Measurements from ENCODE around the gene GPR158.
A peak's percentile ranks its signal among the peaks of the same experiment; 100 is the strongest.

GPR158 gene

DNA sequence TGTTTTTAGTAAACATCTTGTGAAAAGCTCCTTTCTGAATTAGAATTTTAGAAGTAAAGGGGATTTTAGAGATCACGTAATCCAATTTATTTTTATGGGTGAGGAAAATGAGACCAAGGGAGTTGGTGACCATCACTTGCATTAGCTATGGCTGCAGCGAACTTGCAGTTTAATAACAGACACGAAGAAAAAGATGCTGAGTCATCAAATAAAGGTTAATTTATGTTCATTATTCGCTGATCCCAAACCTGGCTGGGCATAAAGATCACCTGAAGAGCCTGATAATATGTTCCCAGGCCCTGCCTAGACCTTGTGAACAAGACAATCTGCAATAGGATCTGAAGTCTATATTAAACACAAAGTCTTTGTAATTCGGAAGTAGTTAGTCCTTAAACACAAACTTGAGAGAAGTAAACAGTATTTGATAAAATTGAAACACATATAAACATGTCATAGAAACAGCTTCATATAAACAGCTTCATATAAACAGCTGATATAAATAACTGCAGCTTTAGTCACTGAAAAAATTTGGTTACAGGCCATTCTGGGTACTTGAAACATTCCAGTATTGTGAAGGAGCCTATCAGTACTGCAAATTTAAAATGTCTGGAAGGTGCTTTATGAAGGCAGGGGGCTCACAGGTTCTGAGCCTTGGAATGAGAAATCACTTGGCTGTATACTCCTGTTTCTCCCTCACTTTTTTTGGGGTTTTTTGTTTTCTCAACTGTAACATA lies 16.5 kb downstream of the GPR158 start:
- DNase-seq (ENCODE audit: low spot score): no peak

DNA sequence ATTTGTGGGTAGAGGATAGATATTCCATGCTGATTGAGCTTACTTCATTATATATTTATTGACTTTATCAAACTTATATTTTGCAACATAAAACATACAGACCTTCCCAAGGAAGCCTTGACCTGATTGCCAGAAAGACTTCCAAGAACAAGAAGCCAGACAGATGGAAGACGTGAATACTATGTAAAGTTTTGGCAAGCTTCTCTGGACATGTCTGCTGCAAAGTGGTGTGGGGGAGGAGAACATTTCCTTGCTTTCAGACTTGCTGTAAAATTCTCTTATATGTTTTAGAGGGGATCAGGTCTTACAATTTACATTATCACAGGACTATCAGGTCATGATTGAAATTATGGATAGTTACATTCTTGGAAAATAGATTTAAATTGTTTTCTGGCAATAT lies 23.4 kb downstream of the GPR158 start:
- no peak for DNase-seq (ENCODE audit: low spot score)

DNA sequence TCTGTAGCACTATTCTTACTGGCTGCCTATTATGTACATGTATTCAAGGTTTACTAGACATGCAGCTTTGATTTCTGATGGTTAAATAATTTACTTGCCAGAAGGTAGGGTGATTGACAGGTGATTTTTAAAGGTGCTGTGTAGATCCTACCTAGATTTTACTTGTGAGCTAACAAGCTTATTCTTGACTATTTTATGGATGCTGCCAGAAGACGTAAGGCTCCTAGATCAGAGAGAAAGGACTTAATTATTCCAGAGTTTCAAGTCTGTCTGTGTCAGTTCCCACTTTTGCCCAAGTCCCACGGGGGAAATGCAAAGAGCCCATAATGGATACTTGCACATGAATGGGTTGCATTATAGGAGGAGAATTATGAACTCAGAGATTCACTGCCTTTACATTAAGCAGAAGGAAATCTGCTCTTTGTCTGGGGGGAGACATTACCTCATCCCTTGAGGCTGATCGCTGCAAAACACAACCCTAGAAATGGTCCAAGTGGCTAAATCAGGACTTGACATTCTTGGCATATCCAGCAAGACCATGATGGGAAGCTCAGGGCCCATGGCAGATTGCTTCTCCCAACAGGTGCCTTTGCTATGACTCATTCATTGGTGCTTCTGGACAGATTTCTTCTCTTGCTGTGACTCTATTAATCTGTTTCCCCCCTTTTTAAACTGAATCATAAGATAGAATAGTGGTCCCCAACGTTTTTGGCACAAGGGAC lies 32.1 kb downstream of the GPR158 start:
- DNase-seq (ENCODE audit: low spot score): no peak

DNA sequence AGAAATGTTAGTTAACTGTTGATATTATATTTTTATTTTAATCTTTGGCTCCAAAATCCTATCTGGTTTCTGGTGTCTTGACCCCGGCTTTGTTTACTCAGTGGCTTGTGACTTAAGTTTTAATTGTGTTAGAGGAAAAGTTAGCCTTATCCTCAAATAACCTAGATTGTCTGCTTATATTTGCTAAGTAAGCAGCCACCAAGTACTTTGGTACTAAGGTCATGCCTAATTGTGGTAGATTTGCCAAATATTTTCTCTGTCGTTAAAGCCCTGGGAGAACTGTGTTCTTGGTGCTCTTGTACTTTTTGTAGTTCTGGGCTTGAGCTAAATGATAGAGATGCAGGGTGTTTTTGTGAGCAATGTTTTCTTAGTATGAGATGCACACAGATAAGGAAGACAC lies 34.8 kb downstream of the GPR158 start:
- no peak for DNase-seq (ENCODE audit: low spot score)

DNA sequence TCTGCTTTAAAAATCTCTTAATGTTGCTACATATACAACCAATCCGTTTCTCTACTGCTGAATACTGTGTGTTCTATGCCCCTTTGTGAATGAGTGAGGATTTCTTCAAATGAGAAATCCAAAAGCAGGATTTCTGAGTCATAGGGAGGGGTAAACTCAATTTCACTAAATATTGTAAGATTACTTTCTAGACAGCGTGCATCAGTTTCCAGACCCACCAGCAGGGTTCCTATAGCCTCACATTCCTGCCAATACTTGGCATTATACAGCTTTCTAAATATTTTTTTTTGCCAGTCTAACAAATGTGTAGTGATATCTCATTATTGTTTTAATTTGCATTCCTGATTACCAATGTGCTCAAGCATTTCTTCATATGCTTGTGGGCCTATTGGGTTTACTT lies 35.5 kb downstream of the GPR158 start:
- DNase-seq (ENCODE audit: low spot score): no peak

DNA sequence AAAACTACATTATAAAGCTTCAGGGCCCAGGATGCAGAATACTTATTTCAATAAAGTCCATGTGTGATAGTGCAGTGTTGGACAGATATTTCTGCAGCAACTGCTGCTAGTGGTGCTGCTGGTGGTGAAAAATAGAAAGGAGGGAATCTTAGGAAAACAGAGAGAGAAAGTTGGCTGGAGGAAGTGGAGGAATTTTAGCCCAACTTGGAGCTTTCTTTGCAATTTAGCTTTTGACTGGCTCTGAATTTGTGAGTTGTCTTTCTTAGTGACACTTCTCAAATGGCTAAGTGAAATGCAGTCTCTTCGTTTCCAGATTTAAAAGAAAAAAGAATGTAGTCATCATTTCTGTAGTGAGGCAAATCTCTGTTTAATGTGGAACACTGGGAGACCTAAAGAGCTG lies 45.4 kb downstream of the GPR158 start:
- DNase-seq (ENCODE audit: low spot score): no peak

DNA sequence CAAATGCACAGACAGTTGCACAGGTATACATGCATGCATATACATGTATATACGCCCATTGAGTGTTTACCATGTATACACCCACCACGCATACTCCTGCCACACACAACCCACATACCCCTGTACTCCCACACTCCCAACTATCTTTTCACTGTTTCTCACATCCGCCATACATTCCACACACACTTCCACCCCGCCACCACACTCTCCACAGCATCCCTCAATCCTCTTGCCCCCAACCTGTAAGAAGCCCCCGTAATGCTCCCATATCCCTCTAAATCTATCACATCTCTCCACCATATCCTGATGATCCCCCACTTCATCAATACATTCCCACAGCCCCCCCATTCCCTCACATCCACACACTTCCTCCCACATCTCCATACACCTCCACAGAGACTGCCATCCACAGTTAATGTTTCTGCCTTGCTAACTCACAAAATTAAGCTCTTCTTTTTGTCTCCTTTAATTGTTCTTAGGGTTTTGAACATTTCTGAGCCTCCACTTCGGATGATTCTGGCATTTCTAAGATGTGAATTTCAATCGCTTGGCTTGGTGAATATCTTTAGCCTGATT lies 47.4 kb downstream of the GPR158 start:
- DNase-seq (ENCODE audit: low spot score): no peak

DNA sequence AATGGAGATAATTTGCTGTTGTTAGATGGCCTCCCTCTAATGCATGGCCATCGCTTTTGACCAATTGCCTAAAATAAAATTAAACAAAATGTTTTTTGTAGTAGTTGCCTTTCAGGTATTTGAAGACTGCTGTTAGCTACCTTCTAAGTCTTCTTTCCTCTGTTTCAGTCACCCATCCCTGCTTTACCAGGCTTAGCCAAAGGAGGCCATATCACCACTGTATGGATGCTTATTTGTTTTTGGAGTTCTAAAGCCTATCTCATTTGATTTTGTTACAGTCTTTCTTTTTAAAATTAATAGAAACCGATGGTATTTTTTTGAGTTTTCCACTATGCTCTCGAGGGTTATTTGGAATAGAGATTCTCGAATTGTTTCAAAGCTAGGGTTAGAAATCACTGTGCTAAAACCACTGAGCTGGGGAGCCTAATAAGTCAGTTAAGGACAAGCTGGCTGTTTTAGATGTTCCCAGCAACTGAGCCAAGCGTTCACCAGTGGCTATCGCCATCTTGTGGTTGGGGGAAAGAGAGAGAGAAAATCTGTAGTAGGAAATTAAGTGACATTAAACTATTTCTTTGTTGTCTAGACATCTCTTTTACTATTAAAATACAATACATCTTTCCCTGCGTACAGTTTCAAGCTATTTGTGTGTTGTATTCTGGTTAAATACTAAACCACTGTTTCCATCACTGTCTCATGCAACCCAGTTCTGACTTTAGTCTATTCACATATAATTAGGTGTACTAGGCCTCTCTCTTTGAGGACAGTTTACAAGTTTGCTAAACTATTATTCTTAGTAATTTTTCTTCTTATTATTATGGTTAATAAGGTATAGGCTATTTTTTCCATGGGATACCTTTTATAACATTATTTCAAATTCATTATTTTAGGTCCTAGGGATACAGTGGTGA lies 52.2 kb downstream of the GPR158 start:
- peak; percentile 51 for DNase-seq (ENCODE audit: low spot score)

DNA sequence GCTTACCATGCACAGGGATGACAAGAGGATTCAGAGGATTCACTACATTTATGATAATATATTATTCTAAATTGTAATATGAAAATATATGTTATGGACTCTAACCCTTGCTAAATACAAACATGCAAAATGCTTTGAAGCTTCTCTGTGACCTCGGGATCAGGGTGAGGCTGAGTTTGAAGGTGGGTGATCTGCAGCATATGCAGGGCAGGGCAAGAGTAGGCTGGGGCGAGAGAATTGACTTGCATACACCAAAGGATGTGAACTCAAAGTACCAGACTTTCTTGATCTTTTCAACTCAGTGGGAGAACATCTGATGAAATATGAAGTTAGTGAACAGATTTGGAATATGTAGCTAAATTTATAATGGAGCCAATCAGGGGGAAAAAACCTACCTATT lies 57.0 kb downstream of the GPR158 start:
- DNase-seq (ENCODE audit: low spot score): no peak

DNA sequence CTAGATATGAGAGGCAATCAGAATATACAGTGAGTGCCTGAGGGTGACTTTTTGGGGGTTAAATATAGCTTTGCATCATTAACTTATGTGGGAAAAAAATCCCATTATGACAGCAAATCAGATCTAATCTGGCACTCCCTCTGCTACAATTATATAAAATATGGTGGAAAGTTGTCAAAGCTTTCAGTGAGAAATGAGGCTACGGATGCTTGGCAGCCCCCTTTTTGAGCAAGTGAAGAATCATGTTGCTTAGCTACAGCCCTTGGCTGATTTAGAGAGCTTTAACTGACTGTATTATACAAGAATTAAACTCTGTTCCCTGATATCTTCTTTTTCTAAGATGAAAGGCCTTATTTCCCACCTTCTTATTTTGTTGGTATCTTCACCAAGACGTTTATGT lies 57.4 kb downstream of the GPR158 start:
- DNase-seq (ENCODE audit: low spot score): no peak

DNA sequence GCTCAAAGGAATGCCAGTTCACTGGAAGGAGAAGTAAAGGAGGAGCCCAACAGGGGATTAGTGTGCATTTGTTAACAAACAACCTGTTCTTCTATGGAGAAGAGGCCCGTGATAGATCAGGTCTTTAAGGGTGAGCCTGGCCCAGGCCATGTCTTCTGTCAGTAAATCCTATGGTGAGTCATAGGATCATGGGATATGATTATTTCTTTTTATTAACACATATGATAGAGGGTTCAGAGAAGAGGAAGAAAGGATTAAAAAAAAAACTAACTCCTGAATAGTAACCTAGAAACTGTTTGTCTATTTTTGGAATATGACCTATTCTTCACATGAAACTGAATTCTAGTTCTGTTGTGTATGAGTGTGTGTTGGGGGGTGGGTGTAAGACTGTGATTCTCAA lies 70.4 kb downstream of the GPR158 start:
- no peak for DNase-seq (ENCODE audit: low spot score)

DNA sequence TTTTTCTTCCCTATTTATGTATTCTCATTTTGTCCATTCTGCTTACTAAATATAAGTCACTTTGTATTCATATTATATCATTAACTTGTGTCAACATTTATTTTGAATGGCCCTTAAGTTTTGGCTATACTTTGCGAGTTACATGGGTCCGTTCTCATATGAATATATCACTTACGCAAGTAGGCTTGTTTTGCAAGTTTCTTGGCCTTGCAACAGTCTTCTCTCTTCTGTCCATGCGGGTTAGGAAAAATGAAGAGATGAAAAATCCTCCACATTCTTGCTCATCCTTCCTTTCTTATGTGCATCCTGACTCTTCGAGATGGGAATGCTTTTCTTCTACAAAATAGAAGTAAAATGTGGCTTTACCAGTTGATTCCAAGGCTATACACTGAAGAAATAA lies 82.8 kb downstream of the GPR158 start:
- no peak for DNase-seq (ENCODE audit: low spot score)

DNA sequence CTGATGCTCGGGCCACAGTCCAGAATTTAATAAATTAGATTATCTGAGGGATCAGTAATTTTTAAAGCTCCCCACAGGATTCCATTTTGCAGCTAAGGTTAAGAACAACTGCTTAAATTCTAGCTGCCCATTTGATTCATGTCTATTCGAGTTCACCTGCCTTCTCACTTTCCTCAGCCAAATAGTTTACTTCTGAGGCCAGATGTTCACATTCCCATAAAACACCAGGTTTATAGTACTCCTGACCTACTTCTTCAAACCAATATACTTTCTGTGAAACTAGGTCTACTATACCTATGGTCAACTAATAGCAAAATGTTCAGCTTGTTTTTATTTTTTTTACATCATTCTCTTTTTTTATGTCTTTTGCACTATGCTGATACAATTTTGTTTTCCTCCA lies 86.3 kb downstream of the GPR158 start:
- no peak for DNase-seq (ENCODE audit: low spot score)

DNA sequence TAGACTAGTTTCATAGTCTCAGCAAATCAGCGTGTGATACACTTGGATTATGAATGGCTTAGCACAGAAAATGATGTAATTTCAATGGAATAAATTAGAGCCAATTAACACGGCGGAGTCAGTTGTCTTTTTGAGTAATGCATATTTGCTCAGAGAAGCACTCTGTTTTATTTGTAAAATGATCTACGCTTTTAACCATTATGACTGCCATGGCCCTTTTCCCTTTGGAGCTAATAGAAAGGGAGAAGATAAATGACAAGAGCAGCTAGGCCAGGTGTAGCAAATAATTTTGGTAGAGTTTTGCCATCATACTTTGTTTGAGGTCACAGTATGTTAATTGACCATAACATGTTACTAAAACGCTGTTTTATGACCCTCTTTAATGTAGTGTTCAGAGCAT lies 86.8 kb downstream of the GPR158 start:
- no peak for DNase-seq (ENCODE audit: low spot score)

DNA sequence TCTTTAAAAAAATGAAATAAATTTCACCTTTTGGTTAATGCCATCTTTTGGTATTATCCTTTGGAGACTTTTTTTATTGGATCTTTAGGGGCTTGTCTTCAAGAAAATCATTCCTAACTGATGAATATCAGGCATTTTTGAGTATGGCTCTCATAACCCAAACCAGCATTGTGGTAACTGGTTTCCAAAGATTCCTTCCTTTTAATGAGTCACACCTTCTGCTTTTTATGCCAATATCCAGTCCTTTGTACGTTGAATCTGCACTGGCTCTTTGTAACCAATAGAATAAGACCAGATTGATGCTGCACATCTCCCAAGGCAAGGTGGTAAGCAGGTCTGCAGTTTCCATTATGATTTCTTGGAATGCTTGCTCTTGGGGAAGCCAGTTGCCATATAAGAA lies 89.1 kb downstream of the GPR158 start:
- no peak for DNase-seq (ENCODE audit: low spot score)

DNA sequence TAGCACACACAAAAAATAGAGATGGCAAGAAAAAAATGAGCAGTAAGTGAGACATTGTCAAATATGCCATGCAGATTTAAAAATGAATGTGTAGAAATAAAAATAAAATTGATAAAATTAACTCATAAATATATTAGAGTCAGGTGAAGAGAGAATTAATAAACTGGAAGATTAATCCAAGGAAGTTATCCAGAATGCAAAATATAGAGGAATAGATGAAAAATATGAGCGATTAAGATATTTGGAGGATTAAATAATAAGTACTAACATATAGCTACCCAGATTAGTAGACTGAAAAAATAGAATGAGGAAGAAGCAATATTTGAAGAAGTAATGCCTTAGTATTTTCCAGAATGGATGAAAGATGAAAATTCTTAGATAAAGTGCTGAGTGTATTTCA lies 103.4 kb downstream of the GPR158 start:
- DNase-seq (ENCODE audit: low spot score): no peak

DNA sequence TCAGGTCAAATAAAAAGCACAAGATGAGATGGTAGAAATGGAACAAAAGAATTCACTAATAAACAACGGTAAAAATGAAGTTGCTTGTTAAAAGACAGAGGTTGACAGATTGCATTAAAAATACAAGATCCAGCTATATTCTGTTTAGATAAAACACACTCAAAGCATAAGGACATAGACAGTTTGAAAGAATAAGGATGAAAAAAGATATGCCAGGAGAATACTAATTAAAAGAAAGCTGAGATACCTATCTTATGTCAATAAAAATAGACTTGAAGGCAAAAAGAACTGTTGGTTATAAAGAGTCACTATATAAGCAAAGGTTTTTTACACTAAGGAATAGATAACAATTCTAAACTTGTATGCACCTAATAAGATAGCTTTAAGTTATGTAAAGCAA lies 105.3 kb downstream of the GPR158 start:
- no peak for DNase-seq (ENCODE audit: low spot score)

DNA sequence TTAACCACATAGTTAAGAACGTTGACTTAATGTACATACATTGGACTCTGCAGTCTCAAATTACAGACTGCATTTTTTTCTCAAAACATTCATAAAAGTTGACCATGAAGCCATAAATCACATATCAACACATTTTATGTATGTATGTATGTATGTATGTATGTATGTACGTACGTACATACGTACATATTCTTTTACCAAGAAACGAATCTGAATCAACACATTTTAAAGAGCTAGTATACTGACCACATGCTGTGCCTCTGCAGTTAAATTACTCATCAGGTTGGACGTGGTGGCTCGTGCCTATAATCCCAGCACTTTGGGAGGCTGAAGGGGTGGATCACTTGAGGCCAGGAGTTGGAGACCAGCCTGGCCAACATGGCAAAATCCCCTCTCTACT lies 105.8 kb downstream of the GPR158 start:
- DNase-seq (ENCODE audit: low spot score): no peak

DNA sequence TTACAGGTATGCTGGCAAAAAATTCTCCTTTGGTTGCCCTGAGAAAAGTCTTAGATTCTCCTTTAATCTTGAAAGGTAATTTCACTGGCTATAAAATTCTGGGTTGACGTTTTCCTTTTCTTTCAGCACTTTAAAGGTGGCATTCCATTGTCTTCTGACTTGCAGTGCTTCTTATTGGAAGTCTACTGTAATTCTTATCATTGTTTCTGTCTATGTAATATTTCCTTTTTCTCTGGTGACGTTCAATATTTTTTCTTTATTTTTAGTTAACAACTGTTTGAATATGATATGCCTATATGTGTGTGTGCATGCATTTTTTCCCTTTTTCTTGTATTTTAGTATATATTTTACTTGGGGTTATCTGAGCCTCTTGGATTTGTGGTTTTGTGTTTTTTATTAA lies 111.0 kb downstream of the GPR158 start:
- DNase-seq (ENCODE audit: low spot score): no peak

DNA sequence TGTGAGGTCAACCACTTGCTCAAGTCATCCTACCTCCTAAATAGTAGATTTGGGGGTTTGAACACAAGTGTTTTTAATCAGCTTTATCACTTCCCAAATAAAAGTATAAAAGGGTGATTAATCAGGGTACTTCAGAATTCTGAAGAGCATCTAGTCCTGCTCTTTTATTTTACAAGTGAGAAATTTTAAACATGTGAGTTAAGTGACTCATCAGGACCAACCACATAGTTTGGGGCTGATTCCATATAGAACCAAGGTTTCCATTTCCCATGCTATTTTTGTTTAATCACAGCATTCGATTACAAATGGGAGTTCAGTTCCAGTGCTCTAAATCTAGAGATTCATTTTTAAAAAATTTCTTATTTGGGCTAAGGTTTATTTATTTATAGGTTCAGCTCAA lies 113.4 kb downstream of the GPR158 start:
- DNase-seq (ENCODE audit: low spot score): no peak

DNA sequence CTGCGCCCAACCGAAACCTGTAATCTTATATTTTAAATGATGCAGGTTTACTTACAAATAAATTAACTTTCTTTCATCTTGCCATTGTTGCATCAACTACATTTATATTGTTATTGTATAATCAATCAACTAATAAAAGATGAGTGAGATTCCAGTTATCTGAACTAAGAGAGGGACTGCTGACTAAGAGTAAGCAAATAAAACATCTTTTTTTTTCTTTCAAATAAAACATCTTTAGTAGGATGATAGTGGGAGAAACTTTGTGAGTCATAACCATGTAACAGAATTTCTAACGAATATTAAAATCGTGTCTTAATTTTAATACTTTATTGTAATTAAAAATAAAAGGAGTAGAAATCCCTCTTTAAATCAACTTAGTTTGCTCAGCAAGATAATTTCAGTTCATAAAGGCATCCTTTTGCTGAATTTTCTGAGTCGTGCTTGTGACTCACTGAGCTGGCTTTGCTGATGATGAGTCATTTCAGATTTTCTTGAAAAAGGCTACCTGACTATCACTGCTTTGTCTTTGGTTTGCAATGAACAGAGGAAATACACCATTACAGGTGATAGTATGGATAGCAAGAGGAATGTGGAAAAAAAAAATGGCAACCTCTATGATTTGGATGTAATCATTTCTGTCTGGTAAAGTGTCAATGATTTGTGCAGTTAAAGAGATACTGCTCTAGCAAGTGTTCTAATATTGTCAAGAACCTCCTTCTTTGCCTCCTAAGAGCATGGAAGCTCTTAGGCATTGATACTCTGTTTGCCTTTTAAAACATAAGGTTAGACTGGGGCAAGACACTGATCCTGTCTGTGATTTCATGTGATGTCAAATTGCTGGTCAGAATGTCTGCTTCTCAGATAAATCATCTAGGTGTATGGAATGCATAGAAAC lies 119.5 kb downstream of the GPR158 start:
- no peak for DNase-seq (ENCODE audit: low spot score)

DNA sequence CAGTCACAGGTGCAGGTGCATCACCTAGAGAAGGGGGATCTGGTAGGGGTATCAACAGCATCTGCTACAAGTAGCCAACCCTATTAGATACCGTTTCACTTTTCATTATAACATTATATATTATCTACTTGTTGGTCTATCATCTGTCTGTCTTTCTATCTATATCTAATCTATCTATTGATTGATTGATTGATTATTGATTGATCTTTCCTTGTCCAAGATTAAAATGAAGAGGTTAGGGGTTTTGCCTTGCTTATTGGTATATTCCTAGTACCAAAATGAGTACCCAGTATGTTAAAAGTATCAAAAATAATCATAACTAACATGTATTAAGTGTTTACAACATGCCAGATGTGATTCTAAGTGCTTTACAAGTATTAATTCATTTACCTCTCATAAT lies 121.5 kb downstream of the GPR158 start:
- DNase-seq (ENCODE audit: low spot score): no peak

Measured in ecto neural progenitor cell (in vitro differentiated cells).